Thymus (tissue), 11 donors: ENCODE results near the gene HS6ST1. TPM values are rescaled to one million over a fixed set of nuclear protein-coding genes. Genes with fewer than 3 reads are reported as not detected.
"Not testable (repeated sequence)": the region's sequence is repeated elsewhere in the genome, so short reads cannot be mapped to it uniquely, and the experiment has no call there.

Experiments used
- DNase-seq, 9 donors: peaks; one replicate each; pipeline ENCODE4 v3.0.0-alpha.2; 2013; ENCODE audit warnings: low spot score in 9 of 9, low read depth in 6 of 9, missing footprints in 1 of 9
- H3K27ac ChIP-seq, 2 donors: one replicate each; pipeline ENCODE4 v1.5.1; 2013; ENCODE audit warnings: control low read depth in 1 of 2, low read depth in 1 of 2, low read length in 1 of 2, mild to moderate bottlenecking in 1 of 2, moderate library complexity in 1 of 2
- H3K27me3 ChIP-seq, 2 donors: one replicate each; pipeline ENCODE4 v1.5.1; 2013; ENCODE audit warnings: low read length in 1 of 2; ENCODE audit not compliant: control insufficient read depth in 2 of 2, insufficient read depth in 1 of 2
- H3K36me3 ChIP-seq, 2 donors: one replicate each; pipeline ENCODE4 v1.5.1; 2013; ENCODE audit warnings: low read length in 1 of 2, mild to moderate bottlenecking in 1 of 2, moderate library complexity in 1 of 2; ENCODE audit not compliant: control insufficient read depth in 2 of 2, insufficient read depth in 2 of 2
- H3K4me1 ChIP-seq, 2 donors: one replicate each; pipeline ENCODE4 v1.5.1; 2013; ENCODE audit warnings: low read length in 2 of 2; ENCODE audit not compliant: control insufficient read depth in 2 of 2, insufficient read depth in 2 of 2
- H3K4me3 ChIP-seq, 2 donors: one replicate each; pipeline ENCODE4 v1.5.1; 2013; ENCODE audit warnings: low read length in 2 of 2, control low read depth in 1 of 2, mild to moderate bottlenecking in 1 of 2
- H3K9me3 ChIP-seq, 2 donors: one replicate each; pipeline ENCODE4 v1.5.1; 2013; ENCODE audit warnings: low read length in 1 of 2, mild to moderate bottlenecking in 1 of 2; ENCODE audit not compliant: control insufficient read depth in 2 of 2, insufficient read depth in 1 of 2
- WGBS: extraction: QIAGEN DNeasy Blood & Tissue Kit; methylation state at CpG from one replicate; pipeline ENCODE4 v1.1.7; 2013; 5-methylcytosine and 5-hydroxymethylcytosine counted together
- polyA plus RNA-seq: library from polyadenylated mRNA; stranded (reverse); fragments of 200-250 nt; gene quantifications from one replicate; pipeline ENCODE4 v1.2.3, GENCODE V29; 2013
- total RNA-seq: library from RNA; stranded (reverse); fragments of 120-200 nt; gene quantifications from one replicate; pipeline ENCODE4 v1.2.4, GENCODE V29; 2013
- donor health status: healthy.

Gene HS6ST1
- total and polyA plus RNA-seq, 2 donors: 20.0 to 35.2 TPM

- H3K27me3 ChIP-seq, H3K9me3 ChIP-seq, H3K27ac ChIP-seq, H3K4me3 ChIP-seq, H3K36me3 ChIP-seq, DNase-seq, H3K4me1 ChIP-seq: not testable (repeated sequence)
- WGBS: 98% methylated on average over 6 of the region's 6 CpGs
These were observed 66.6 kb downstream of the HS6ST1 start for GRCh38 chr2:128252086-128252485.

GRCh38 chr2:128250229-128251025 is 68.2 kb downstream of the HS6ST1 start:
- WGBS: 96% methylated on average over 8 of the region's 8 CpGs
- Histone ChIP-seq H3K27me3 (no peaks in the 10 kb centered on the region), H3K36me3 (no peaks in the 10 kb centered on the region), H3K4me1 (no peaks in the 10 kb centered on the region), H3K9me3 (peaks cover 0 to 3% of the 10 kb centered on the region in 2 donors), H3K4me3 (no peak overlapping the region), H3K27ac (no peak overlapping the region)
- no peak for DNase-seq

- H3K27ac ChIP-seq: no peak overlapping the region
- DNase-seq: no peak
- H3K9me3 ChIP-seq: peaks cover 0 to 3% of the 10 kb centered on the region in 2 donors
- no peaks in the 10 kb centered on the region for H3K27me3 ChIP-seq
- 98% methylated on average over 2 of the region's 2 CpGs for WGBS
- H3K4me3 ChIP-seq: no peak overlapping the region
- H3K4me1 ChIP-seq: no peaks in the 10 kb centered on the region
- H3K36me3 ChIP-seq: no peaks in the 10 kb centered on the region
These were observed 69.1 kb downstream of the HS6ST1 start for GRCh38 chr2:128249555-128249954.

- H3K4me1 ChIP-seq: no peaks in the 10 kb centered on the region
- no peaks in the 10 kb centered on the region for H3K9me3 ChIP-seq
- no peak overlapping the region for H3K4me3 ChIP-seq
- H3K27me3 ChIP-seq: no peaks in the 10 kb centered on the region
- DNase-seq: no peak
- H3K27ac ChIP-seq: no peak overlapping the region
- no peaks in the 10 kb centered on the region for H3K36me3 ChIP-seq
These were observed 72.9 kb downstream of the HS6ST1 start for GRCh38 chr2:128245813-128246212.

- over 99% methylated on average over 3 of the region's 3 CpGs for WGBS
- Histone ChIP-seq H3K27ac (no peak overlapping the region), H3K4me1 (no peaks in the 10 kb centered on the region), H3K4me3 (no peak overlapping the region), H3K36me3 (no peaks in the 10 kb centered on the region), H3K27me3 (no peaks in the 10 kb centered on the region), H3K9me3 (no peaks in the 10 kb centered on the region)
- DNase-seq: no peak
These were observed 76.8 kb downstream of the HS6ST1 start for GRCh38 chr2:128241896-128242295.

- peaks cover 2 to 4% of the 10 kb centered on the region in 2 donors for H3K4me1 ChIP-seq
- no peak for DNase-seq
- WGBS: 92% methylated on average over 8 of the region's 8 CpGs
These were observed 80.6 kb downstream of the HS6ST1 start for GRCh38 chr2:128237911-128238697.

GRCh38 chr2:128237081-128237534 is 81.6 kb downstream of the HS6ST1 start:
- WGBS: 95% methylated on average over 2 of the region's 2 CpGs
- Histone ChIP-seq H3K27ac (no peak overlapping the region), H3K4me1 (peaks cover 4 to 8% of the 10 kb centered on the region in 2 donors), H3K9me3 (no peaks in the 10 kb centered on the region), H3K4me3 (no peak overlapping the region), H3K36me3 (no peaks in the 10 kb centered on the region), H3K27me3 (peaks cover 6 to 18% of the 10 kb centered on the region in 2 donors)
- no peak for DNase-seq

More at GRCh38 chr2:128237911-128238697, 80.6 kb downstream of the HS6ST1 start:
- Histone ChIP-seq H3K9me3 (no peaks in the 10 kb centered on the region), H3K4me3 (no peak overlapping the region), H3K36me3 (no peaks in the 10 kb centered on the region), H3K27ac (no peak overlapping the region), H3K27me3 (peaks cover 0 to 8% of the 10 kb centered on the region in 2 donors)

- no peak overlapping the region for H3K27ac ChIP-seq
- no peaks in the 10 kb centered on the region for H3K36me3 ChIP-seq
- no peaks in the 10 kb centered on the region for H3K9me3 ChIP-seq
- peaks cover 6 to 23% of the 10 kb centered on the region in 2 donors for H3K27me3 ChIP-seq
- H3K4me1 ChIP-seq: peaks cover 4 to 8% of the 10 kb centered on the region in 2 donors
- no peak overlapping the region for H3K4me3 ChIP-seq
- DNase-seq: no peak
- WGBS: over 99% methylated on average over 8 of the region's 8 CpGs
These were observed 82.1 kb downstream of the HS6ST1 start for GRCh38 chr2:128236491-128237035.

- no peak overlapping the region for H3K4me3 ChIP-seq
- DNase-seq: no peak
- no peaks in the 10 kb centered on the region for H3K36me3 ChIP-seq
- peaks cover 4 to 8% of the 10 kb centered on the region in 2 donors for H3K4me1 ChIP-seq
- H3K9me3 ChIP-seq: no peaks in the 10 kb centered on the region
- H3K27me3 ChIP-seq: peaks cover 6 to 27% of the 10 kb centered on the region in 2 donors
- 97% methylated on average over 8 of the region's 8 CpGs for WGBS
- no peak overlapping the region for H3K27ac ChIP-seq
These were observed 83.1 kb downstream of the HS6ST1 start for GRCh38 chr2:128235581-128235980.
